Measurements from ENCODE around the gene XRN1.
A peak's percentile ranks its signal among the peaks of the same experiment; 100 is the strongest.
"Not testable (repeated sequence)": the region's sequence is repeated elsewhere in the genome, so short reads cannot be mapped to it uniquely, and the experiment has no call there.

The XRN1 gene

DNA sequence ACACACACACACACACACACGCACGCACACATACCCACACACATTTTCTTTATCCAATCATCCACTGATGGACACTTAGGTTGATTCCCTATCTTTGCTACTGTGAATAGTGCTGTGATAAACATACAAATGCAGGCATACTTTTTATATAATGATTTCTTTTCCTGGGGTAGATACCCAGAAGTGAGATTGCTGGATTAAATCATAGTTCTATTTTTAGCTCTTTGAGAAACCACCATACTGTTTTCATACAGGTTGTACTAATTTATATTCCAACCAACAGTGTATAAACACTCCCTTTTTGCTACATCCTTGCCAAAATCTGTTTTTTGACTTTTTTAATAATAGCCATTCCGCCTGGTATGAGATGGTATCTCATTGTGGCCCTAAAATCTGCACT lies 127.9 kb downstream of the XRN1 start:
- no peak for DNase-seq (ENCODE audit: low read depth)
- H3K4me3 ChIP-seq (ENCODE audit: low read length), result no peak overlapping the region
- TF ChIP-seq CTCF (conservative IDR thresholded peaks at IDR 0.05; ENCODE audit: low read length), result no peak

GRCh38 chr3:142319094-142319493 lies 128.7 kb downstream of the XRN1 start:
- H3K4me3 ChIP-seq (ENCODE audit: low read length), result no peak overlapping the region
- no peak for TF ChIP-seq CTCF (conservative IDR thresholded peaks at IDR 0.05; ENCODE audit: low read length)
- DNase-seq (ENCODE audit: low read depth), result peak; percentile 72

GRCh38 chr3:142318331-142318730 lies 129.5 kb downstream of the XRN1 start:
- H3K4me3 ChIP-seq (ENCODE audit: low read length), result no peak overlapping the region
- no peak for TF ChIP-seq CTCF (conservative IDR thresholded peaks at IDR 0.05; ENCODE audit: low read length)
- peak; percentile 44 for DNase-seq (ENCODE audit: low read depth)

GRCh38 chr3:142315978-142316388 lies 131.9 kb downstream of the XRN1 start:
- not testable (repeated sequence) for H3K4me3 ChIP-seq (ENCODE audit: low read length); DNase-seq (ENCODE audit: low read depth)

GRCh38 chr3:142315083-142315482 lies 132.8 kb downstream of the XRN1 start:
- no peak overlapping the region for H3K4me3 ChIP-seq (ENCODE audit: low read length)
- TF ChIP-seq CTCF (conservative IDR thresholded peaks at IDR 0.05; ENCODE audit: low read length), result no peak
- peak; percentile 78 for DNase-seq (ENCODE audit: low read depth)

- no peak overlapping the region for H3K4me3 ChIP-seq (ENCODE audit: low read length)
- TF ChIP-seq CTCF (conservative IDR thresholded peaks at IDR 0.05; ENCODE audit: low read length), result no peak
- DNase-seq (ENCODE audit: low read depth), result no peak
Measured at GRCh38 chr3:142310439-142310838, 137.4 kb downstream of the XRN1 start.

DNA sequence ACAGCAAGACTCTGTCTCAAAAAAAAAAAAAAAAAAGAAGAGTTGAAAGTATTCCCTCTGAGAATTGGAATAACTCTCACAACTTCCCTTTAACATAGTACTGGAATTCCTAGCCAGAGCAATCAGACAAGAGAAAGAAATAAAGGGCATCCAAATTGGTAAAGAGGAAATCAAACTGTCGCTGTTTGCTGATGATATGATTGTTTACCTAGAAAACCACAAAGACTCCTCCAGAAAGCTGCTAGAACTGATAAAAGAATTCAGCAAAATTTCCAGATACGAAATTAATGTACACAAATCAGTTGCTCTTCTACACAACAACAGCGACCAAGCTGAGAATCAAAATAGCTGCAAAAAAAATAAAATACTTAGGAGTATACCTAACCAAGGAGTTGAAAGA lies 145.0 kb downstream of the XRN1 start:
- H3K4me3 ChIP-seq (ENCODE audit: low read length); DNase-seq (ENCODE audit: low read depth): not testable (repeated sequence)

DNA sequence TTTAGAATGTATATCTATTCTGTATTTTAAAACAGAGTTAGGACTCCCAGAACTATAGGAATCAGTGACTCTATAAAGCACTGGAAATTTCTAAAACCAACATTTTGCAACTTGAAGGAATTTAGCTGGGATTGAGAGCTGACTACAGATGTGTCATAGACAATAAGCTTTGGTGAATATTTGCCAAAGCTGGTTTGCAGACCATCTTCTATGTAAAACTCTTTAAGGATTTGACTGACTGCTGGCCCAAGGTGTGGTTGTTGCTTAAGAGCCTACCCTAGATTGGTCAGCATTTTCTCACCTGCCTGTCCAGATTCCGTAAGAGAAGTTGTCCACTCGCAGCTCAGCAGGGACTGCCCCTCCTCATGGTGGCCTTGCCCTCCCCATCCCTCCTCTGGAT lies 149.2 kb downstream of the XRN1 start:
- no peak for TF ChIP-seq CTCF (conservative IDR thresholded peaks at IDR 0.05; ENCODE audit: low read length)
- no peak for DNase-seq (ENCODE audit: low read depth)
- no peak overlapping the region for H3K4me3 ChIP-seq (ENCODE audit: low read length)

Measured in AG10803 (cell line).